H1 (cell line): ENCODE data around the gene TSGA10. TPM values are rescaled to one million over a fixed set of nuclear protein-coding genes. Genes with fewer than 3 reads are reported as not detected.

Experiments
- CTCF ChIA-PET: fragments of 300-600 bp; sonication (Branson Sonifier 250); formaldehyde crosslinking; loops from one replicate; lab custom pipeline; 2021; ENCODE audit not compliant: partially characterized antibody; lab: Charles Lee
- POLR2A ChIA-PET: fragments of 300-600 bp; sonication (Branson Sonifier 250); formaldehyde crosslinking; loops from one replicate; lab custom pipeline; 2021; ENCODE audit warnings: inconsistent platforms; ENCODE audit not compliant: partially characterized antibody; lab: Charles Lee
- DNase-seq, 2 experiments: peaks; one replicate each; pipeline versions ENCODE4 v3.0.0 to v3.0.0-alpha.2; 2010 to 2022; ENCODE audit warnings: low spot score in 2 of 2, low read depth in 1 of 2, mixed read lengths in 1 of 2
- FAIRE-seq: peaks from 2 replicates; lab custom pipeline; 2011; peaks lifted over from hg19 to GRCh38; lab: Jason Lieb, UNC
- H2AFZ ChIP-seq: 2 replicates; pipeline ENCODE4 v1.8.1; 2012; ENCODE audit warnings: low read length, inconsistent platforms
- H2AK5ac ChIP-seq: 2 replicates; pipeline ENCODE4 v1.6.1; 2013; ENCODE audit warnings: low read depth, low read length
- H2BK120ac ChIP-seq: replicated peaks from 2 replicates; pipeline ENCODE3; 2013; ENCODE audit warnings: low read depth, low read length, inconsistent platforms
- H2BK12ac ChIP-seq: 2 replicates; pipeline ENCODE4 v1.6.1; 2013; ENCODE audit warnings: low read depth, low read length
- H2BK15ac ChIP-seq: 2 replicates; pipeline ENCODE4 v1.6.1; 2013; ENCODE audit warnings: low read length
- H2BK20ac ChIP-seq: 2 replicates; pipeline ENCODE4 v1.6.1; 2013; ENCODE audit warnings: low read length
- H2BK5ac ChIP-seq: 2 replicates; pipeline ENCODE4 v1.6.1; 2013; ENCODE audit warnings: low read depth, low read length
- H3K14ac ChIP-seq: 2 replicates; pipeline ENCODE4 v1.6.1; 2013; ENCODE audit warnings: inconsistent platforms; ENCODE audit not compliant: insufficient read length
- H3K18ac ChIP-seq: 2 replicates; pipeline ENCODE4 v1.6.1; 2013; ENCODE audit warnings: low read length; ENCODE audit errors: extremely low read depth
- H3K23ac ChIP-seq: 2 replicates; pipeline ENCODE4 v1.6.1; 2013; ENCODE audit warnings: inconsistent platforms; ENCODE audit not compliant: insufficient read length
- H3K23me2 ChIP-seq: 2 replicates; pipeline ENCODE4 v1.6.1; 2013; ENCODE audit warnings: low read depth, low read length
- H3K27ac ChIP-seq: 2 replicates; pipeline ENCODE4 v1.6.1; 2011; ENCODE audit warnings: low read depth, low read length, inconsistent platforms
- H3K27me3 ChIP-seq, 4 experiments: replicated peaks in 1 of 4; 1 replicate in 1 of 4; 2 replicates in 3 of 4; pipeline versions ENCODE4 v1.6.1 to v1.8.1; 2011 to 2013; ENCODE audit warnings: low read length in 3 of 4, mild to moderate bottlenecking in 3 of 4, inconsistent platforms in 2 of 4, mixed read lengths in 2 of 4, moderate library complexity in 1 of 4; ENCODE audit not compliant: control insufficient read depth in 3 of 4, insufficient read depth in 3 of 4; ENCODE audit errors: extremely low read depth in 1 of 4
- H3K36me3 ChIP-seq, 4 experiments: 2 replicates each; pipeline versions ENCODE4 v1.6.1 to v1.8.1; 2011 to 2013; ENCODE audit warnings: mild to moderate bottlenecking in 4 of 4, low read length in 3 of 4, moderate library complexity in 2 of 4, control low read depth in 1 of 4, inconsistent platforms in 1 of 4; ENCODE audit not compliant: insufficient read depth in 4 of 4, control insufficient read depth in 2 of 4
- H3K4ac ChIP-seq: replicated peaks from 2 replicates; pipeline ENCODE3; 2013; ENCODE audit warnings: low read length, low read depth, mixed read lengths, inconsistent platforms; ENCODE audit not compliant: insufficient read length
- H3K4me1 ChIP-seq, 4 experiments: replicated peaks in 1 of 4; 1 replicate in 1 of 4; 2 replicates in 3 of 4; pipeline versions ENCODE4 v1.6.1 to v1.8.1; 2011 to 2013; ENCODE audit warnings: low read length in 3 of 4, inconsistent platforms in 2 of 4, mixed read lengths in 1 of 4; ENCODE audit not compliant: insufficient read depth in 4 of 4, control insufficient read depth in 3 of 4
- H3K4me2 ChIP-seq, 2 experiments: 2 replicates each; pipeline versions ENCODE4 v1.6.1 to v1.8.1; 2011 to 2013; ENCODE audit warnings: low read depth in 2 of 2, low read length in 2 of 2, control low read depth in 1 of 2, inconsistent platforms in 1 of 2, mild to moderate bottlenecking in 1 of 2; ENCODE audit not compliant: insufficient read depth in 1 of 2
- H3K4me3 ChIP-seq, 4 experiments: fragments of 200-600, 300-600 bp in 1 of 4; sonication (generic), shearing (Covaris generic), sonication (Bioruptor Twin) in 1 of 4; 2 replicates each; pipeline versions ENCODE4 v1.5.1 to v1.8.1; 2011 to 2016; ENCODE audit warnings: low read length in 4 of 4, low read depth in 3 of 4, control low read depth in 2 of 4, inconsistent platforms in 2 of 4, mild to moderate bottlenecking in 2 of 4, mixed read lengths in 1 of 4, moderate library complexity in 1 of 4; ENCODE audit not compliant: insufficient read depth in 2 of 4; ENCODE audit errors: extremely low read depth in 1 of 4
- H3K56ac ChIP-seq: replicated peaks from 2 replicates; pipeline ENCODE3; 2013; ENCODE audit warnings: low read depth, mild to moderate bottlenecking, mixed read lengths, low read length, inconsistent platforms; ENCODE audit not compliant: insufficient read length
- H3K79me1 ChIP-seq: 2 replicates; pipeline ENCODE4 v1.6.1; 2013; ENCODE audit warnings: low read depth, low read length, control low read depth
- H3K79me2 ChIP-seq, 2 experiments: 2 replicates each; pipeline versions ENCODE4 v1.6.1 to v1.8.1; 2012 to 2013; ENCODE audit warnings: low read length in 2 of 2, mild to moderate bottlenecking in 2 of 2, inconsistent platforms in 1 of 2; ENCODE audit not compliant: insufficient read depth in 2 of 2, control insufficient read depth in 1 of 2
- H3K9ac ChIP-seq, 4 experiments: replicated peaks in 1 of 4; 1 replicate in 1 of 4; 2 replicates in 3 of 4; pipeline versions ENCODE4 v1.6.1 to v1.8.1; 2011 to 2013; ENCODE audit warnings: low read depth in 3 of 4, low read length in 3 of 4, control low read depth in 2 of 4, mild to moderate bottlenecking in 2 of 4, moderate library complexity in 2 of 4, inconsistent platforms in 1 of 4; ENCODE audit errors: extremely low read depth in 1 of 4
- H3K9me3 ChIP-seq, 2 experiments: 2 replicates each; pipeline versions ENCODE4 v1.6.1 to v1.8.1; 2012 to 2013; ENCODE audit warnings: mild to moderate bottlenecking in 2 of 2, moderate library complexity in 2 of 2, control low read depth in 1 of 2, inconsistent platforms in 1 of 2, low read depth in 1 of 2, low read length in 1 of 2, mixed read lengths in 1 of 2; ENCODE audit not compliant: insufficient read depth in 2 of 2
- H4K20me1 ChIP-seq, 2 experiments: replicated peaks in 1 of 2; 2 replicates each; pipeline versions ENCODE3 to v1.8.1; 2011 to 2013; ENCODE audit warnings: inconsistent platforms in 2 of 2, low read length in 2 of 2, mild to moderate bottlenecking in 1 of 2; ENCODE audit not compliant: insufficient read depth in 2 of 2, control insufficient read depth in 1 of 2
- H4K5ac ChIP-seq: 2 replicates; pipeline ENCODE4 v1.6.1; 2013; ENCODE audit warnings: low read length, low read depth, mixed read lengths, inconsistent platforms; ENCODE audit not compliant: insufficient read length
- H4K8ac ChIP-seq: 2 replicates; pipeline ENCODE4 v1.8.0; 2013; ENCODE audit warnings: mild to moderate bottlenecking, moderate library complexity, low read length, inconsistent platforms; ENCODE audit not compliant: insufficient read depth; ENCODE audit errors: extremely low read depth
- H4K91ac ChIP-seq: replicated peaks from 2 replicates; pipeline ENCODE3; 2013; ENCODE audit warnings: low read length, mixed read lengths, inconsistent platforms; ENCODE audit not compliant: insufficient read length
- CHD1 ChIP-seq: IDR thresholded peaks from 2 replicates; pipeline ENCODE4 v1.6.1; 2012; ENCODE audit warnings: low read depth, low read length, improper control_type of control experiment
- EP300 ChIP-seq, 2 experiments: IDR thresholded peaks; 1 replicate in 1 of 2; 2 replicates in 1 of 2; pipeline ENCODE4 v1.6.1; 2011 to 2012; ENCODE audit warnings: low read depth in 2 of 2, low read length in 2 of 2, mild to moderate bottlenecking in 2 of 2, borderline replicate concordance in 1 of 2, inconsistent platforms in 1 of 2, moderate library complexity in 1 of 2
- EZH2 ChIP-seq: fragments of 200-600 bp; sonication (generic); IDR thresholded peaks from 2 replicates; pipeline ENCODE4 v1.7.1; 2012; ENCODE audit warnings: low read depth, mild to moderate bottlenecking, moderate library complexity, low read length, inconsistent platforms; ENCODE audit not compliant: severe bottlenecking
- FOSL1 ChIP-seq: IDR thresholded peaks from 2 replicates; pipeline ENCODE4 v1.6.1; 2011; ENCODE audit warnings: mild to moderate bottlenecking, low read depth, low read length, moderate library complexity; ENCODE audit not compliant: insufficient read depth
- GABPA ChIP-seq: IDR thresholded peaks from 2 replicates; pipeline ENCODE4 v1.6.1; 2011; ENCODE audit warnings: mild to moderate bottlenecking, low read length, moderate library complexity, borderline replicate concordance; ENCODE audit not compliant: insufficient read depth
- KDM4A ChIP-seq: IDR thresholded peaks from one replicate; pipeline ENCODE4 v1.7.1; 2012; ENCODE audit warnings: low read depth, mild to moderate bottlenecking, moderate library complexity, low read length, inconsistent platforms; ENCODE audit not compliant: severe bottlenecking
- POLR2A ChIP-seq, 2 experiments: IDR thresholded peaks; 1 replicate in 1 of 2; 2 replicates in 1 of 2; pipeline ENCODE4 v1.6.1; 2011; ENCODE audit warnings: low read depth in 2 of 2, low read length in 2 of 2, mild to moderate bottlenecking in 2 of 2; ENCODE audit errors: control extremely low read depth in 1 of 2
- POLR2AphosphoS5 ChIP-seq: IDR thresholded peaks from 2 replicates; pipeline ENCODE4 v1.6.1; 2011; ENCODE audit warnings: low read depth, low read length
- POU5F1 ChIP-seq: IDR thresholded peaks from 2 replicates; pipeline ENCODE4 v1.6.1; 2011; ENCODE audit warnings: low read depth, mild to moderate bottlenecking, low read length, moderate library complexity
- SRF ChIP-seq: IDR thresholded peaks from 2 replicates; pipeline ENCODE4 v1.6.1; 2011; ENCODE audit warnings: mild to moderate bottlenecking, low read depth, low read length, moderate library complexity
- TBP ChIP-seq: IDR thresholded peaks from 2 replicates; pipeline ENCODE4 v1.6.1; 2011; ENCODE audit warnings: low read depth, low read length, improper control_type of control experiment
- WGBS, 2 experiments: shearing (Covaris generic) in 1 of 2; methylation state at CpG; one replicate each; pipeline versions ENCODE4 v1.1.6 to v1.1.7; 2013 to 2015; ENCODE audit warnings: low lambda C conversion rate in 2 of 2, mixed read lengths in 2 of 2, inconsistent platforms in 1 of 2, low coverage in 1 of 2, missing lambda C conversion rate in 1 of 2; ENCODE audit not compliant: insufficient replicate concordance in 2 of 2, insufficient coverage in 1 of 2, insufficient read length in 1 of 2; ENCODE audit errors: extremely low coverage in 1 of 2, missing lambda C conversion rate in 1 of 2; 5-methylcytosine and 5-hydroxymethylcytosine counted together
- polyA plus RNA-seq, 7 experiments: library from polyadenylated mRNA; depleted of rRNA in 3 of 7; stranded (reverse) in 5 of 7; unstranded in 2 of 7; fragments of >200 nt in 5 of 7; fragments of 200-250 nt in 2 of 7; gene quantifications; 1 replicate in 5 of 7; 2 replicates in 1 of 7; 4 replicates in 1 of 7; pipeline versions ENCODE4 v1.2.1 to v1.2.3, GENCODE V29; 2011 to 2013; ENCODE audit warnings: missing spikeins in 2 of 7, mixed read lengths in 2 of 7
- total RNA-seq: library from RNA; stranded (reverse); fragmentation: NEBNext Ultra II Directional; extraction: Animal tissue kit (Norgen Biotek cat#: 25700); gene quantifications from 2 replicates; pipeline ENCODE4 v1.2.1, GENCODE V29; 2021
- TF ChIP-seq, protein P1 (sequence below): IDR thresholded peaks from 2 replicates; pipeline ENCODE4 v1.6.1; 2012; ENCODE audit warnings: inconsistent platforms

The TSGA10 gene
- total and polyA plus RNA-seq, 2 of the 8 experiments (the other 6 are each of a cell fraction or from before 2014, with no cell fraction given) = 2.2 to 7.4 TPM

DNA sequence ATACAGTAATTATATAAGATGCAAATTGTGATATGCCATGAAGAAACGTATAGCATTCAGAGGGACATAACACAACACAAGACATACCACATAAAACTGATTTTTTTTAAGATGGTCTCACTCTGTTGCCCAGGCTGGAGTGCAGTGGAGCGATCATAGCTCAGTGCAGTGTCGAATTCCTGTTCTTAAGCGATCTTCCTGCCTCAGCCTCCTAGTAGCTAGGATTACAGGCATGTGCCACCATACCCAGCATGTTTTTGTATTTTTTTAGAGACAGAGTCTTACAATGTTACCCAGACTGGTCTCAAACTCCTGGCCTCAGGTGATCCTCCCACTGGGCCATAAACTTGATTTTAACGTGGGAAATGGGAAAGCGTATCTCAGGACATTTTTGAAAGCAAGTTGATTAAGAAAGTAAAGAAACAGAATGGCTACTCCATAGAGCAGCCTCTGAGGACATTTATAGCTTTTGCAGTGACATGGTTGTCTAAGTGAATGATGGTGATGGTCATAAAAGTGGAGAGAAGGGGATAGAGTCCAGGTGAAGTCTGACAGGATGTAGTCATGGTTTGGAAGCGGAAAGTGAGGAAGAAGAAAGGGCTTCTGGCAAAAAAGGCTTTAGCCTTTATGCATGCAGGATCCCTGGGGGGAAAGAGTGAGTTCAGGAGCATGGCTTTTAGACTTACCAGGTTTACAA, 2.4 kb downstream of the TSGA10 start:
- 88% methylated on average over 7 of the region's 7 CpGs; no CpG with 5 or more reads in 1 of the 2 experiments for WGBS, 2 experiments
- Histone ChIP-seq H3K4ac (no peak overlapping the region), H4K8ac (no peak overlapping the region), H3K14ac (no peak overlapping the region), H3K23ac (no peak overlapping the region), H2BK120ac (no peak overlapping the region), H3K23me2 (peaks cover 11% of the 10 kb centered on the region), H2BK12ac (no peak overlapping the region), H3K27ac (no peak overlapping the region), H2AFZ (no peak overlapping the region), H3K4me1 (peaks cover 0 to 7% (median 3%) of the 10 kb centered on the region in 4 experiments; a peak in 2 of 7 replicates), H2AK5ac (no peak overlapping the region), H2BK15ac (no peak overlapping the region), H4K5ac (no peak overlapping the region), H3K9ac (no peak overlapping the region), H2BK20ac (no peak overlapping the region), H3K79me1 (no peaks in the 10 kb centered on the region), H3K9me3 (no peaks in the 10 kb centered on the region), H2BK5ac (no peak overlapping the region), H3K36me3 (peaks cover 0 to 9% (median 0%) of the 10 kb centered on the region in 4 experiments; a peak in 2 of 8 replicates), H4K91ac (no peak overlapping the region), H3K56ac (no peak overlapping the region), H3K4me3 (no peak overlapping the region), H3K4me2 (no peak overlapping the region), H4K20me1 (no peaks in the 10 kb centered on the region), H3K18ac (no peak overlapping the region), H3K79me2 (peaks cover 0 to 7% of the 10 kb centered on the region in 2 experiments; a peak in 2 of 4 replicates), H3K27me3 (no peaks in the 10 kb centered on the region)
- FAIRE-seq = no peak
- ChIA-PET CTCF (interaction anchor here (1.4 kb wide), 1 partner anchor 10 kb away, joined by 3 read pairs; no protein-coding TSS in a partner anchor), POLR2A (interaction anchor here (7.7 kb wide), 1 partner anchor 9 kb away, joined by 45 read pairs; the partner anchor contains the start of gene C2orf15)
- DNase-seq = no peak
- TF ChIP-seq, protein P1, sequence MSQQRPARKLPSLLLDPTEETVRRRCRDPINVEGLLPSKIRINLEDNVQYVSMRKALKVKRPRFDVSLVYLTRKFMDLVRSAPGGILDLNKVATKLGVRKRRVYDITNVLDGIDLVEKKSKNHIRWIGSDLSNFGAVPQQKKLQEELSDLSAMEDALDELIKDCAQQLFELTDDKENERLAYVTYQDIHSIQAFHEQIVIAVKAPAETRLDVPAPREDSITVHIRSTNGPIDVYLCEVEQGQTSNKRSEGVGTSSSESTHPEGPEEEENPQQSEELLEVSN = no peak
- no peak for TF ChIP-seq SRF
- no peak for TF ChIP-seq GABPA
- TF ChIP-seq POLR2AphosphoS5 = no peak
- TF ChIP-seq EP300 (IDR thresholded peaks at IDR 0.05; ENCODE audit: borderline replicate concordance in 1 of 2, low read depth in 2 of 2, low read length in 2 of 2) = no peak
- TF ChIP-seq EZH2 = no peak
- TF ChIP-seq FOSL1 = no peak
- no peak for TF ChIP-seq TBP
- TF ChIP-seq KDM4A = no peak
- TF ChIP-seq CHD1 = no peak
- no peak for TF ChIP-seq POU5F1
- no peak for TF ChIP-seq POLR2A (IDR thresholded peaks at IDR 0.05; ENCODE audit: control extremely low read depth in 1 of 2, low read depth in 2 of 2, low read length in 2 of 2)
